Parathyroid adenoma (tissue), 2 donors: ENCODE measurements around the gene G6PC2.
"Not testable (repeated sequence)": the region's sequence is repeated elsewhere in the genome, so short reads cannot be mapped to it uniquely, and the experiment has no call there.

ENCODE experiments used
- H2AFZ ChIP-seq: fragments of 300-600 bp; sonication (generic); one replicate; pipeline ENCODE4 v1.7.0; 2017; ENCODE audit warnings: antibody characterized with exemption, mild to moderate bottlenecking
- H3K27ac ChIP-seq: fragments of 300-600 bp; sonication (generic); one replicate; pipeline ENCODE4 v1.7.0; 2017
- H3K27me3 ChIP-seq: fragments of 300-600 bp; sonication (generic); one replicate; pipeline ENCODE4 v1.7.0; 2017; ENCODE audit warnings: low read length; ENCODE audit not compliant: control insufficient read depth, insufficient read depth
- H3K36me3 ChIP-seq: fragments of 300-600 bp; sonication (generic); one replicate; pipeline ENCODE4 v1.7.0; 2017; ENCODE audit warnings: low read length; ENCODE audit not compliant: control insufficient read depth, insufficient read depth
- H3K4me1 ChIP-seq: fragments of 300-600 bp; sonication (generic); one replicate; pipeline ENCODE4 v1.7.0; 2017; ENCODE audit warnings: control low read depth
- H3K4me2 ChIP-seq: fragments of 300-600 bp; sonication (generic); one replicate; pipeline ENCODE4 v1.7.0; 2017; ENCODE audit warnings: low read length
- H3K4me3 ChIP-seq: fragments of 300-600 bp; sonication (generic); one replicate; pipeline ENCODE4 v1.7.0; 2017; ENCODE audit warnings: low read depth, low read length
- H3K79me2 ChIP-seq: fragments of 300-600 bp; sonication (generic); one replicate; pipeline ENCODE4 v1.7.0; 2017; ENCODE audit warnings: control low read depth
- H3K9ac ChIP-seq: fragments of 300-600 bp; sonication (generic); one replicate; pipeline ENCODE4 v1.7.0; 2017; ENCODE audit warnings: mild to moderate bottlenecking
- H3K9me3 ChIP-seq: fragments of 300-600 bp; sonication (generic); one replicate; pipeline ENCODE4 v1.7.0; 2017; ENCODE audit warnings: low read length; ENCODE audit not compliant: control insufficient read depth
- CTCF ChIP-seq: fragments of 300-600 bp; sonication (generic); IDR thresholded peaks from one replicate; pipeline ENCODE4 v1.7.0; 2017; ENCODE audit warnings: antibody characterized with exemption, mild to moderate bottlenecking
- donor health status: primary hyperparathyroidism.

Gene G6PC2

GRCh38 chr2:168874368-168875054 lies 26.6 kb upstream of the G6PC2 start:
- TF ChIP-seq CTCF, result no peak
- no peak overlapping the region for H3K27ac ChIP-seq
- H3K36me3 ChIP-seq, result no peaks in the 10 kb centered on the region
- H3K79me2 ChIP-seq, result no peaks in the 10 kb centered on the region
- no peaks in the 10 kb centered on the region for H3K9me3 ChIP-seq
- no peak overlapping the region for H3K4me3 ChIP-seq
- no peak overlapping the region for H3K9ac ChIP-seq
- H3K4me2 ChIP-seq, result no peak overlapping the region
- no peak overlapping the region for H2AFZ ChIP-seq
- H3K27me3 ChIP-seq, result no peaks in the 10 kb centered on the region
- no peaks in the 10 kb centered on the region for H3K4me1 ChIP-seq

DNA sequence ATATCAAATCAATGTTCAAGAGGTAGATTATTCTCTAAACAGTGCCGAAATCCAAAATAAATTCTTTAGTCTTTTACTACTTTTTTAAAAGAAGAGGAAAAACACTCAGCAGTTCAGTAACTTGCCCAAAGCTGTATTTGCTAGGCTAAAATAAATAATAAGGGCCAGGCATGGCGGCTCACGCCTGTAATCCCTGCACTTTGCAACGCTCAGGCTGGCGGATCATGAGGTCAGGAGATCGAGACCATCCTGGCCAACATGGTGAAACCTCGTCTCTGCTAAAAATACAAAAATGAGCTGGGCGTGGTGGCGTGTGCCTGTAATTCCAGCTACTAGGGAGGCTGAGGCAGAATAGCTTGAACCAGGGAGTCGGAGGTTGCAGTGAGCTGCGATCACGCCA lies 18.9 kb upstream of the G6PC2 start:
- H3K4me3 ChIP-seq, H3K9ac ChIP-seq, H3K9me3 ChIP-seq, H3K4me1 ChIP-seq, H3K79me2 ChIP-seq, H3K4me2 ChIP-seq, H2AFZ ChIP-seq, H3K27me3 ChIP-seq, H3K36me3 ChIP-seq, H3K27ac ChIP-seq: not testable (repeated sequence)

GRCh38 chr2:168884975-168885374 lies 16.1 kb upstream of the G6PC2 start:
- H2AFZ ChIP-seq, result no peak overlapping the region
- no peak for TF ChIP-seq CTCF

GRCh38 chr2:168889635-168890005 lies 11.5 kb upstream of the G6PC2 start:
- Histone ChIP-seq H3K4me1 (peaks cover 4% of the 10 kb centered on the region), H3K36me3 (no peaks in the 10 kb centered on the region), H3K4me2 (peak overlapping the region; percentile 96), H2AFZ (peak overlapping the region; percentile 79), H3K4me3 (peak overlapping the region; percentile 72), H3K9ac (no peak overlapping the region), H3K9me3 (no peaks in the 10 kb centered on the region), H3K27me3 (no peaks in the 10 kb centered on the region), H3K79me2 (no peaks in the 10 kb centered on the region), H3K27ac (no peak overlapping the region)
- TF ChIP-seq CTCF, result no peak

More at GRCh38 chr2:168884975-168885374, 16.1 kb upstream of the G6PC2 start:
- no peaks in the 10 kb centered on the region for H3K4me1 ChIP-seq
- no peak overlapping the region for H3K9ac ChIP-seq
- no peaks in the 10 kb centered on the region for H3K27me3 ChIP-seq
- H3K4me2 ChIP-seq, result no peak overlapping the region
- no peak overlapping the region for H3K4me3 ChIP-seq
- H3K9me3 ChIP-seq, result no peaks in the 10 kb centered on the region
- no peak overlapping the region for H3K27ac ChIP-seq
- H3K79me2 ChIP-seq, result no peaks in the 10 kb centered on the region
- no peaks in the 10 kb centered on the region for H3K36me3 ChIP-seq

- no peaks in the 10 kb centered on the region for H3K79me2 ChIP-seq
- H3K4me3 ChIP-seq, result peak within 1 kb of the TSS; percentile 72
- H3K4me1 ChIP-seq, result peaks cover 4% of the 10 kb centered on the region
- H3K4me2 ChIP-seq, result peak within 1 kb of the TSS; percentile 96
- no peaks in the 10 kb centered on the region for H3K36me3 ChIP-seq
- no peak within 1 kb of the TSS for H3K27ac ChIP-seq
- TF ChIP-seq CTCF, result no peak
- H2AFZ ChIP-seq, result peak within 1 kb of the TSS; percentile 79
- H3K27me3 ChIP-seq, result no peaks in the 10 kb centered on the region
- H3K9me3 ChIP-seq, result no peaks in the 10 kb centered on the region
- H3K9ac ChIP-seq, result no peak within 1 kb of the TSS
These were observed 10.9 kb upstream of the G6PC2 start, which contains the start of gene SPC25 for GRCh38 chr2:168890006-168890782. Gene SPC25, minus strand, starts transcription at chr2:168890430. Its CDS starts 911 bp downstream, at chr2:168889519.
